ENCODE measurements around the gene LAMB3.
"Not testable (repeated sequence)": the region's sequence is repeated elsewhere in the genome, so short reads cannot be mapped to it uniquely, and the experiment has no call there.

The LAMB3 gene

GRCh38 chr1:209652121-209652735 lies at the start of gene LAMB3:
Gene LAMB3, minus strand, starts transcription at chr1:209652425. Its CDS starts 1,481 bp downstream, at chr1:209650944.
- DNase-seq = no peak

GRCh38 chr1:209700686-209701085 lies 48.5 kb upstream of the LAMB3 start:
- not testable (repeated sequence) for DNase-seq

- DNase-seq = no peak
Measured at GRCh38 chr1:209697126-209697525, 44.9 kb upstream of the LAMB3 start.

- no peak for DNase-seq
Measured at GRCh38 chr1:209696673-209697072, 44.4 kb upstream of the LAMB3 start.

- DNase-seq = peak; percentile 77
Measured at GRCh38 chr1:209692745-209693504, 40.7 kb upstream of the LAMB3 start.

- no peak for DNase-seq
Measured at GRCh38 chr1:209692296-209692695, 40.1 kb upstream of the LAMB3 start.

GRCh38 chr1:209691237-209691636 lies 39.0 kb upstream of the LAMB3 start:
- DNase-seq = no peak

- no peak for DNase-seq
Measured at GRCh38 chr1:209689477-209689876, 37.3 kb upstream of the LAMB3 start.

GRCh38 chr1:209688746-209689234 lies 36.6 kb upstream of the LAMB3 start:
- no peak for DNase-seq

GRCh38 chr1:209686322-209686721 lies 34.1 kb upstream of the LAMB3 start:
- no peak for DNase-seq

- peak; percentile 60 for DNase-seq
Measured at GRCh38 chr1:209685821-209686220, 33.6 kb upstream of the LAMB3 start.

GRCh38 chr1:209678981-209679539 lies 26.8 kb upstream of the LAMB3 start:
- DNase-seq = no peak

GRCh38 chr1:209675565-209676154 lies 23.4 kb upstream of the LAMB3 start:
- DNase-seq = no peak

GRCh38 chr1:209674957-209675564 lies 22.8 kb upstream of the LAMB3 start, which contains the start of gene G0S2:
Gene G0S2, plus strand, starts transcription at chr1:209675412. Its CDS starts 273 bp downstream, at chr1:209675685.
- peak; percentile 31 for DNase-seq

- DNase-seq = no peak
Measured at GRCh38 chr1:209673631-209674417, 21.6 kb upstream of the LAMB3 start.

- peak; percentile 64 for DNase-seq
Measured at GRCh38 chr1:209672705-209673630, 20.7 kb upstream of the LAMB3 start.

- no peak for DNase-seq
Measured at GRCh38 chr1:209670441-209671082, 18.3 kb upstream of the LAMB3 start.

GRCh38 chr1:209667708-209668107 lies 15.5 kb upstream of the LAMB3 start:
- no peak for DNase-seq

GRCh38 chr1:209667103-209667502 lies 14.9 kb upstream of the LAMB3 start:
- DNase-seq = no peak

GRCh38 chr1:209662879-209663327 lies 10.7 kb upstream of the LAMB3 start:
- DNase-seq = no peak
